ENCODE results near the gene AUTS2.

- TF ChIP-seq GATA3 (IDR thresholded peaks at IDR 0.05; ENCODE audit: low read depth, low read length) (no peak), GATA2 (IDR thresholded peaks at IDR 0.05; ENCODE audit: low read depth, low read length) (no peak)
Measured at GRCh38 chr7:69657985-69658384, 59.7 kb downstream of the AUTS2 start.
